Central memory CD4-positive, alpha-beta T cell (primary cell): ENCODE measurements around the gene CSNK1E.

Source experiments
- DNase-seq: peaks from one replicate; pipeline ENCODE4 v3.0.0; 2022

The CSNK1E gene

DNA sequence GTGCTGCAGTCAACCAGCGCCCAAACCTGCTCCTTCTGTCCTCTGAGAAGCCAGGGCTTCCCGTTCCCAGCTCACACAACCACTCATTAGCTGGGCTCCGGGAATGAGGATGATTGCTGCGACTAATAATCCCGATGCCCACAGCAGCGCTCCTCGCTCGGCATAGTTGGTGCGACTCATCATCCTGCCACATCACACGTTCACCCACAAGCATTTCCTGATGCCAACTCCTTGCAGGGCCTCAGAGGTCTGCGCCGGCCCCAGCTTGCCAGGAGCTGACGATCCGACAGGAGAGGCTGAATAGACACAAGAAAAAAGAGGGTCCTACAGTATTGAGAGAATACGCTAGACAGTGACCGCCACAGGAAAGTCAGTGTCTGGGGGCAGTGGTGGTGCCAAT is 10.6 kb upstream of the CSNK1E start:
- DNase-seq = no peak

DNA sequence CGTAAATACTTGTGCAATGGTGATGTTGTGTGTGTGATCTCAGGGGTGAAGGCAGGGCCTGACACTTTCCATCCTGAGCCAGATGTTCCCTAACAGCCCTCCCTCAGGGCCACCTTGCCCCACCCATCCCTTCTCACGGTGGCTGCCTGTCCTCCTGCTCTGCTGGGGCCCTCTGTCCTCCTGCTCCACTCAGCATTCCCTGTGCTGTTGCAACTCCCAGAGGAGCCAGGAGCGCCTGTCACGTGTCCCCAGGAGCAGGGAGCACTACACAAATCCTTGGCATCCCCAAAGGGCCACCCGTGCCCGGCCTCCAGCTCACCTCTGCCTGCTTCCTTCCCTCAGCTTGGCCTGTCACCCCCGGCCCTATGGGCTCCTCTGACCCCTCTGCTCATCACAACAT is 10.2 kb upstream of the CSNK1E start:
- DNase-seq = no peak

GRCh38 chr22:38325587-38325986 is 8.4 kb upstream of the CSNK1E start:
- no peak for DNase-seq

GRCh38 chr22:38320605-38321402 is 3.6 kb upstream of the CSNK1E start:
- DNase-seq = no peak

DNA sequence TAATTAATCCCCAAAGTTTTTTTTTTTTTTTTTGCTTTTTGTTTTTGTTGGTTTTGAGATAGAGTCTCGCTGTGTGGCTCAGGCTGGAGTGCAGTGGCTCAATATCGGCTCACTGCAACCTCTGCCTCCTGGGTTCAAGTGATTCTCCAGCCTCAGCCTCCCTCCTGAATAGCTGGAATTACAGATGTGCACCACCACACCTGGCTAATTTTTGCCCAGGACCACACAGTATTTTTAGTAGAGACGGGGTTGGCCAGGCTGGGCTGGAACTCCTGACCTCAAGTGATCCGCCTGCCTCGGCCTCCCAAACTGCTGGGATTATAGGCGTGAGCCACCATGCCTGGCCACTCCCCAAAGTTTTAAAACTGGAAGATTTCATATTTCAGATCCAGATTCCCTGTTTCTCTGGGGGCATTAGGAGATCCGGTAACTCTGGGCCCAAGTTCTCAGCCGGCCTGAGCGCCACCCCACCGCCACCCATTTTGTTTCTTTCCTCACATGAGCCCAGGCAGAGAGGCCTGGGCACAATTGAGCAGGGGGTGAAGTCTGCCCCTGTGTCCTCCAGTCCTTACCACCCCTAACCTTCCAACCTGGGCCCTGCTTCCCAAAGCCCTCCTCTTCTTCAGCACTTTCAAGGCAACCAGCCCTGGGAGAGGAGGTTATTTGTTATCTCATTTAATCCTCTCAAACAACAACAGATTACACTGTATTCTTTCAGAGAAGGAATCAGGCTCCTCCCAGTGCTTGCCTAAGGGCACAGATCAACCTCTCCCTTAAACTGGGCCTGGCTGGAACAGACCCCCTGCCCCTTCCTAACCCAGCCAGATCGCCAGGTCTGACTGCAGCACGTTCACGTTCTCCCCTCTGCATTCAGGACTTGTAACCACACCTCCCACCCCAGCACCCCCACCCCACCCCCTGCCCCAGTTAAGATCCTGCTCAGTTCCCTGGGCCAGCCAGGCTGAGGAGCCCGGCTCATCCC is 1.9 kb upstream of the CSNK1E start:
- DNase-seq = no peak

GRCh38 chr22:38317995-38318715 is 922 bp upstream of the CSNK1E start:
- DNase-seq = no peak

GRCh38 chr22:38316364-38317121 is 690 bp downstream of the CSNK1E start:
- peak; percentile 58 for DNase-seq

- peak; percentile 17 for DNase-seq
These were observed 1.3 kb downstream of the CSNK1E start for GRCh38 chr22:38315823-38316363.

GRCh38 chr22:38314933-38315822 is 2.1 kb downstream of the CSNK1E start:
- DNase-seq = peak; percentile 49

- no peak for DNase-seq
These were observed 2.9 kb downstream of the CSNK1E start for GRCh38 chr22:38314051-38314932.

GRCh38 chr22:38313384-38313955 is 3.8 kb downstream of the CSNK1E start:
- peak; percentile 36 for DNase-seq

- DNase-seq = no peak
These were observed 4.9 kb downstream of the CSNK1E start for GRCh38 chr22:38312261-38312800.

DNA sequence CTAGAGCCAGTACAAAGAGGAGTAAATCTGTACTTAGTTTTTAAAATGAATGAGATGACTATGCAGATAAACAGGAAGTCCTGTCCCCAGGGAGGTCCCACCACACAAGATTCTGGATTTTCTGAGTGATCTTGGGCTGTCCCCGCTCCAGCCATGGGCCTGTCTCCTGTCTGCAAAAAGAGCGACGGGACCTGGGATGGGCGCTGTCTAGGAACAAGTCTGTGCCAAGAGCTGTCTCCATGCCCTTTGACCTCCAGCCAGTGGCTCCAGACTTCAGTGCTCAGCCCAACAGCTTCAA is 6.0 kb downstream of the CSNK1E start:
- no peak for DNase-seq

DNA sequence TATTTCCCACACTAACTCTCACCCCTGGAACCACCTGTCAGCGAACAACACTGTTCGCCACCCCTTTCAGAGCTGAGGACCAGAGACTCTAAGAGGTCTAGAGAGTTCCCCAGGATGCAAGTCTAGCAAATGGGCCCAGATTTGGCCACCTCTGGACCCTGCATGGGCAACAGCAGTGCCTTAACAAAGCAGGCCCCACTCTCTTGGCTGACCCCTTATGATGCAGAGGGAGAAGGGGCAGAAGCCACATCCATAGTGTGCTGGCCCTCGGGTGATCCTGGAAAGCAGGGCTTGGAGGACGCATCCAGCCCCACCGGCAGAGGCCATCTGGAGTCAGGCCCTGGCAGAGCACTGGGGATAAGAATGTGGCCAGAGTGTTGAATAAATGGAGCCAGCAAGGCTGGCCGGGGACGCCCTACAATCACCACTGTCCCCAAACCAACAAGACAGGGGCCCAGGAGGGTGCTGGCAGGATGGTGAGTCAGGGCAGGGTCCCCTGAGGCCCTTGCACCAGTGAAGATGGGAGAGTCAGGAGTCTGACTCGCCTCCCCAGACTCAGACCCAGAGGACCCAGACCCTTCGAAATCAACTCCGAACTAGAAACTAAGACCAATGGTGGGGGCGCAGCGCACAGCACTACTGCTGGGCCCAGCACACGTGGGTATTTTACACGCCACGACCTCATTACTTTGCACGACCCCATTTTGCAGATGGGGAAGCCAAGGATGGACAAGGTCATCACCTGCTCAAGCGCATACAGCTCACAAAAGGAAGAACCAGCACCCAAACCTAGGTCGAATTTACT is 6.5 kb downstream of the CSNK1E start:
- DNase-seq = no peak

DNA sequence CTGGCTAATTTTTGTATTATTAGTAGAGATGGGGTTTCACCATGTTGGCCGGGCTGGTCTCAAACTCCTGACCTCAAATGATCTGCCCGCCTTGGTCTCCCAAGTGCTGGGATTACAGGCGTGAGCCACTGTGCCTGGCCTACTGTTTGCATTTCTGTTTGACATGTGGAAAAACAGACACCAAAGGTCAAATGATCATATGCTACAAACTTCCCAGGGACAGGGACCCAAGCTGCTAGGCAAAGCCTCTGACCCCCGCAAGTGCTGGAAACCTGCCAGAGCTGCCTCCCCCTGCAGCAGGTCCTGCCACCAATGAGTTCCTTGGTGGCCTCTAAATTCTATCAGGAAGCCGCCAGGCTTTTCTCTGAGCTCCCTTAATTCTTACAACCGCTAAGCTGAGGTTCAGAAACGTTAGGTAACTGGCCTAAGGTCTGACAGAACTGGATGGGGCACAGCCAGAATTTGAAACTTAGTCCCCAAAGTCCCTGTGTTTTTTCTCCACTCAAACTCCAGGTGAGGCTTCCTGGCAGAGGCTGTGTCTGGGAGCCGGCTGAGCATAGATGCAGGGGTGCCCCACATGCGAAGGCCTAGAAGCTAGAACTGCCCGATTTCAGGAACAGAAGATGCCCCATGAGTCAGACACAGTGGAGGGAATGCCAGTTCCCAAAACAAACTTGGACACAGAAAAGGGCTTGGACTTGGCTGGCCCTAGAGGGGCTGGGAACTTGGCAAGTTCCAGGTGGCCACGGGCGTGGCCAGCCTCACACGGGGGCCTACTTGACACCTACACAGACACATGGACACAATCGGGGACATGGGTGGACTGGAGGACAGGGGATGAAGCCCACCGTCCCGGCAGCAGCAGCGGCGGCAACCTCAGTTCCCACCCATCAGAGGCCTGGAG is 7.4 kb downstream of the CSNK1E start:
- DNase-seq = no peak

DNA sequence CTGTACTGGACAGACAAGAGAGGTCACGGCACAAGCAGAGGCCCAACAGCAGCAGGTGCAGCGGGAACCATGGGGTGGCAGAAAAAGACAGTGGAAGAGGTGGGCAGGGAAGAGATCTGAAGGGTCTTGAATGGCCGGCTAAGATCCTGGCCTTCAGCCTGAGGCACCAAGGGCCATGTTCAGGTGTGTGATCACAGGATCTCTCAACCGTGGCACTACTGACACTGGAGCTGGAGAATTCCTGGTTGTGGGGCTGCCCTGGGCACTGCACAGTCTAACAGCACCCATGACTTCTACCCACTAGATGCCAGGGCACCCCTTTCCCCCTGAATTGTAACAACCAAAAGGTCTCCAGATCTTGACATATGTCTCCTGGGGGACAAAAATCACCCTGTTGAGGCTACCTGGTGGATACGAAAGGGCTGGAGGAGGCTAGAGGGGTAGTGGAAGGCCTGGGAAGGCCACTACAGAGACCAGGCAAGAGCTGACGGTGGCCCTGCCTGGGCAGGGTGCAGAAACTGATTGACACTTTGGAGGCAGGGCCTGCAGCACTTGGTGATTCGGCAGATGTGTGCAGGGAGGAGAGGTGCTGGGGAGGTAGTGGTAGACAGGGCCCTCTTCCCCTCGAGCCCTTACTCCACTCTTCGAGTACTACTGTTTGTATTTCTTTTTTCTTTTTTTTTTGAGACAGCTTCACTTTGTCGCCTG is 8.3 kb downstream of the CSNK1E start:
- no peak for DNase-seq
